IPS DF 19.7 (cell line): Measurements from ENCODE around the gene XCR1.
"Not testable (repeated sequence)": the region's sequence is repeated elsewhere in the genome, so short reads cannot be mapped to it uniquely, and the experiment has no call there.

Experiments
- DNase-seq: peaks from one replicate; pipeline ENCODE4 v3.0.0-alpha.2; 2013; ENCODE audit warnings: low read depth, low spot score

The XCR1 gene

GRCh38 chr3:46006238-46007032 lies 20.8 kb downstream of the XCR1 start:
- no peak for DNase-seq

GRCh38 chr3:46003706-46004105 lies 23.6 kb downstream of the XCR1 start:
- DNase-seq = not testable (repeated sequence)

GRCh38 chr3:46001178-46001577 lies 26.1 kb downstream of the XCR1 start:
- DNase-seq = no peak

- DNase-seq = no peak
Measured at GRCh38 chr3:45997942-45998341, 29.3 kb downstream of the XCR1 start.

GRCh38 chr3:45997499-45997898 lies 29.8 kb downstream of the XCR1 start:
- DNase-seq = not testable (repeated sequence)

- peak; percentile 57 for DNase-seq
Measured at GRCh38 chr3:45995236-45996192, 31.8 kb downstream of the XCR1 start, which contains the start of gene FYCO1. TSS of gene FYCO1 (minus strand) at chr3:45995824. CDS start at chr3:45984910, 10,914 bp downstream.

- DNase-seq = no peak
Measured at GRCh38 chr3:45994419-45995235, 32.7 kb downstream of the XCR1 start.

GRCh38 chr3:45993421-45994027 lies 33.8 kb downstream of the XCR1 start:
- DNase-seq = no peak

GRCh38 chr3:45992821-45993221 lies 34.5 kb downstream of the XCR1 start:
- no peak for DNase-seq

- DNase-seq = no peak
Measured at GRCh38 chr3:45992133-45992729, 35.1 kb downstream of the XCR1 start.

- DNase-seq = no peak
Measured at GRCh38 chr3:45991341-45991740, 35.9 kb downstream of the XCR1 start.

- no peak for DNase-seq
Measured at GRCh38 chr3:45990181-45990580, 37.1 kb downstream of the XCR1 start.

- no peak for DNase-seq
Measured at GRCh38 chr3:45988804-45989203, 38.5 kb downstream of the XCR1 start.

GRCh38 chr3:45988362-45988761 lies 38.9 kb downstream of the XCR1 start:
- DNase-seq = no peak

- DNase-seq = no peak
Measured at GRCh38 chr3:45987368-45988291, 39.7 kb downstream of the XCR1 start.

- DNase-seq = no peak
Measured at GRCh38 chr3:45986303-45986982, 40.8 kb downstream of the XCR1 start.

GRCh38 chr3:45985532-45986302 lies 41.6 kb downstream of the XCR1 start:
- no peak for DNase-seq
